GM13976 (cell line): ENCODE data around the gene NEU2.
"Not testable (repeated sequence)": the region's sequence is repeated elsewhere in the genome, so short reads cannot be mapped to it uniquely, and the experiment has no call there.

Source experiments
- DNase-seq: peaks from one replicate; pipeline ENCODE4 v3.0.0; 2012; ENCODE audit warnings: low spot score
- in situ Hi-C: fragments of 300-500 bp; cut with MboI; formaldehyde crosslinking; loops from one replicate; pipeline ENCODE4 v1.12.0; 2022; ENCODE audit warnings: low sequenced_read_pairs, mixed read lengths, inconsistent platforms; ENCODE audit not compliant: unreplicated experiment
- TF ChIP-seq, protein P1 (sequence below): IDR thresholded peaks from 2 replicates; pipeline ENCODE4 v1.5.1; 2012; ENCODE audit warnings: borderline replicate concordance, mild to moderate bottlenecking; ENCODE audit not compliant: insufficient read depth; ENCODE audit errors: extremely low read depth, missing control alignments, control extremely low read depth

The NEU2 gene

DNA sequence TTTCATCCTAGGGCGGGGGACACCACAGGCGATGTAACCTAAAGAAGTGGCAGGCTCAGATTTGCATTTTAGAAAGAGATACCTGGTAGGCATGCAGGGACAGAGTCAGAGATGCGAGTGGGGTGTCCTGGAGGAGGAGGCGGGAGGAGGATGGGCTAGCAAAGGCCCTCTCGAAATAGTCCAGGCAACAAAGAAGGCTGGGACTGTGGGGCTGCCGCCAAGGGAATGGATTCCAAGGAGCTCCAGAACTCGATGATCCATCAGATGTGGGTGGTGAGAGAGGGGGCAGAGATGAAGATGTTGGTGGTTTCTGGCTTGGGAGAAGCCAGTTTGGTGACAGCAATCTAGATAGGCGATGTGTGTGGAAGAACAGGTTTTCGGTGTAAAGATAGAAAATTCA, 15.2 kb downstream of the NEU2 start:
- in situ Hi-C loops: loop anchor here (25.0 kb wide), 1 partner anchor 435 kb away; no protein-coding TSS in a partner anchor

GRCh38 chr2:233048569-233049193, 16.2 kb downstream of the NEU2 start:
- no peak for DNase-seq
- in situ Hi-C loops: loop anchor here (25.0 kb wide), 1 partner anchor 436 kb away; no protein-coding TSS in a partner anchor
- TF ChIP-seq, protein P1, sequence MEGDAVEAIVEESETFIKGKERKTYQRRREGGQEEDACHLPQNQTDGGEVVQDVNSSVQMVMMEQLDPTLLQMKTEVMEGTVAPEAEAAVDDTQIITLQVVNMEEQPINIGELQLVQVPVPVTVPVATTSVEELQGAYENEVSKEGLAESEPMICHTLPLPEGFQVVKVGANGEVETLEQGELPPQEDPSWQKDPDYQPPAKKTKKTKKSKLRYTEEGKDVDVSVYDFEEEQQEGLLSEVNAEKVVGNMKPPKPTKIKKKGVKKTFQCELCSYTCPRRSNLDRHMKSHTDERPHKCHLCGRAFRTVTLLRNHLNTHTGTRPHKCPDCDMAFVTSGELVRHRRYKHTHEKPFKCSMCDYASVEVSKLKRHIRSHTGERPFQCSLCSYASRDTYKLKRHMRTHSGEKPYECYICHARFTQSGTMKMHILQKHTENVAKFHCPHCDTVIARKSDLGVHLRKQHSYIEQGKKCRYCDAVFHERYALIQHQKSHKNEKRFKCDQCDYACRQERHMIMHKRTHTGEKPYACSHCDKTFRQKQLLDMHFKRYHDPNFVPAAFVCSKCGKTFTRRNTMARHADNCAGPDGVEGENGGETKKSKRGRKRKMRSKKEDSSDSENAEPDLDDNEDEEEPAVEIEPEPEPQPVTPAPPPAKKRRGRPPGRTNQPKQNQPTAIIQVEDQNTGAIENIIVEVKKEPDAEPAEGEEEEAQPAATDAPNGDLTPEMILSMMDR: no peak

More for the DNA sequence above, 15.2 kb downstream of the NEU2 start:
- TF ChIP-seq, protein P1: no peak
- DNase-seq: no peak

- DNase-seq: no peak
- TF ChIP-seq, protein P1: no peak
Observed at GRCh38 chr2:233049194-233049761, 16.8 kb downstream of the NEU2 start.

DNA sequence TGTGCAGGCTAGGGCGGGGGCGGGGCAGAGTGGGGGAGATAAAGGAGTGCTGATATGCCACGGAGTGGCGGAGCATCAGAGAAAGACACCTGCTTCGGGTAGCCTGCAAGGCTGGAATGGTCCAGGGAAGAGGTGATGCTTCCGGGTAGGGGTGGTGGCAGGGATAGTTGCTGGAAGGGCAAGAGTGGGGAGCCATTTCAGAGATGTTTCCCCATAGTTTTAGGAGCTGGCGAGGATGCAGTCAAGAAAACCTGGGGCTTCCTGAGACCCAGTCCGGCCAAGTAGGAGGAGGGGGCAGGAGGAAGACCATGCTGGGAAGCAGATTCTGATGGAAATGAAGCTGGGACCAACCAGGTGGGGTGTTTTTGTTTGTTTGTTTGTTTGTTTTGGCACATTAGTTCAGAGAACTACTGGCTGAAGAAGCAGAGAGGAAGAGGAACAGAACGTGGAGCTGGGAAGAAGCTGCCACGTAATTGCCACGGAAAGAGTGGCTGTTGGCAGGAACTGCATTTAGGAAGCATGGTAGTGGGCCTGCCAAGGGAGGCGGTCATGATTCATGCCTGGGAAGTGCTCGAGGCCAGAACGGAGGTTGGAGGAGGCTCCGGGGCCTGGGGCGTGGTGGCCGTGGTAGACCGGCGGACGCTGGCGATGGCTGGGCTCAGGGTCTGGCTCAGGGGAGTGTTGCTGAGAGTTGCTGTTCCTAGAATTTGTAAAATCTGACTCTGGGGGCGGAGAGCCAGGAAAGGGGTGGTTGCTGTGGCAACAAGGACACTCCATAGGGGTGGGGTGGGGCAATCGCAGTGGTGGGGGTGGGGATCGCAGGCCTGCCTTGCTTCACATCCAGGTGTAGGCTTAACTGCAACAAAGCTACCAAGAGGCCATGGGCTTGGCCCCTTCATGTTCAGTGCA, 19.0 kb downstream of the NEU2 start:
- DNase-seq: no peak
- in situ Hi-C loops: no loop called here
- TF ChIP-seq, protein P1: no peak

More at GRCh38 chr2:233049194-233049761, 16.8 kb downstream of the NEU2 start:
- in situ Hi-C loops: loop anchor here (25.0 kb wide), 1 partner anchor 437 kb away; no protein-coding TSS in a partner anchor

DNA sequence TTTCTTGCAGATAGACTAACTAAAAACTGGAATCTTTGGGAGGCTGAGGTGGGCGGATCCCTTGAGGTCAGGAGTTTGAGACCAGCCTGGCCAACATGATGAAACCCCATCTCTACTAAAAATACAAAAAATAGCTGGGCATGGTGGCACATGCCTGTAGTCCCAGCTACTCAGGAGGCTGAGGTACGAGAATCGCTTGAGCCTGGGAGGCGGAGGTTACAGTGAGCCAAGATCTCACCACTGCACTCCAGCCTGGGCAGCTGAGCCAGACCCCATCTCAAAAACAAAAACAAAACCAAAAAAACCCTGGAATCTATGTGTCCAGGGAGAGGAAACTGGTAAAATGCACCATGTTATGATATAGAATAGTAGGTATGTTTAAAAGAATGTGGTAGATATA, 20.0 kb downstream of the NEU2 start:
- in situ Hi-C loops, DNase-seq: not testable (repeated sequence)

- TF ChIP-seq, protein P1: peak; percentile 97
- DNase-seq: peak; percentile 91
- in situ Hi-C loops: no loop called here
Observed at GRCh38 chr2:233053928-233054784, 21.7 kb downstream of the NEU2 start.
